ENCODE measurements around the gene C10orf71. TPM values are rescaled to one million over a fixed set of nuclear protein-coding genes. Genes with fewer than 3 reads are reported as not detected.

C10orf71 gene
- polyA plus RNA-seq, 1 donor from 2014 or later: not detected

GRCh38 chr10:49361178-49361554, 62.2 kb downstream of the C10orf71 start:
- Histone ChIP-seq H3K4me2 (ENCODE audit: low read length) (no peak overlapping the region), H3K27ac (ENCODE audit: low read length) (no peak overlapping the region), H3K36me3 (ENCODE audit: insufficient read depth, low read length) (no peaks in the 10 kb centered on the region), H2AFZ (ENCODE audit: low read depth, low read length) (no peak overlapping the region), H3K9me3 (ENCODE audit: low read length) (peaks cover 4% of the 10 kb centered on the region), H4K20me1 (ENCODE audit: insufficient read depth) (no peaks in the 10 kb centered on the region), H3K9me2 (ENCODE audit: insufficient read depth, low read length) (no peaks in the 10 kb centered on the region), H3K27me3 (ENCODE audit: insufficient read depth, low read depth, low read length) (no peaks in the 10 kb centered on the region), H3K79me2 (replicated peaks; ENCODE audit: insufficient read depth, low read length) (no peaks in the 10 kb centered on the region), H3K4me3 (ENCODE audit: low read length) (no peak overlapping the region), H3K9ac (ENCODE audit: low read length) (no peak overlapping the region), H3F3A (ENCODE audit: insufficient read depth, low read length, poor library complexity, severe bottlenecking) (no peaks in the 10 kb centered on the region)
- TF ChIP-seq MXI1 (conservative IDR thresholded peaks at IDR 0.05; ENCODE audit: poor library complexity, severe bottlenecking) (no peak), RAD21 (conservative IDR thresholded peaks at IDR 0.05) (no peak), SMC3 (conservative IDR thresholded peaks at IDR 0.05; ENCODE audit: poor library complexity) (no peak), REST (IDR thresholded peaks at IDR 0.05; ENCODE audit: borderline replicate concordance) (no peak), EP300 (conservative IDR thresholded peaks at IDR 0.05; ENCODE audit: poor library complexity, severe bottlenecking) (no peak), POLR2AphosphoS5 (IDR thresholded peaks at IDR 0.05) (no peak)

- no peaks in the 10 kb centered on the region for H3K9me2 ChIP-seq (ENCODE audit: insufficient read depth, low read length)
- no peak overlapping the region for H3K4me3 ChIP-seq (ENCODE audit: low read length)
- no peaks in the 10 kb centered on the region for H3F3A ChIP-seq (ENCODE audit: insufficient read depth, low read length, poor library complexity, severe bottlenecking)
- no peaks in the 10 kb centered on the region for H3K36me3 ChIP-seq (ENCODE audit: insufficient read depth, low read length)
- TF ChIP-seq REST (IDR thresholded peaks at IDR 0.05; ENCODE audit: borderline replicate concordance) (no peak), CTCF (IDR thresholded peaks at IDR 0.05; ENCODE audit: poor library complexity, severe bottlenecking) (no peak), POLR2AphosphoS5 (IDR thresholded peaks at IDR 0.05) (no peak), MXI1 (conservative IDR thresholded peaks at IDR 0.05; ENCODE audit: poor library complexity, severe bottlenecking) (no peak), EZH2 (IDR thresholded peaks at IDR 0.05; ENCODE audit: borderline replicate concordance, insufficient read depth, low read length, poor library complexity, severe bottlenecking) (no peak), SMC3 (conservative IDR thresholded peaks at IDR 0.05; ENCODE audit: poor library complexity) (no peak), RAD21 (conservative IDR thresholded peaks at IDR 0.05) (no peak), EP300 (conservative IDR thresholded peaks at IDR 0.05; ENCODE audit: poor library complexity, severe bottlenecking) (no peak), TAF1 (IDR thresholded peaks at IDR 0.05; ENCODE audit: low read depth) (no peak)
- no peaks in the 10 kb centered on the region for H3K27me3 ChIP-seq (ENCODE audit: insufficient read depth, low read depth, low read length)
- no peaks in the 10 kb centered on the region for H3K79me2 ChIP-seq (replicated peaks; ENCODE audit: insufficient read depth, low read length)
- no peak overlapping the region for H3K27ac ChIP-seq (ENCODE audit: low read length)
- H3K9me3 ChIP-seq (ENCODE audit: low read length): peaks cover 4% of the 10 kb centered on the region
- H4K20me1 ChIP-seq (ENCODE audit: insufficient read depth): no peaks in the 10 kb centered on the region
- no peak overlapping the region for H3K9ac ChIP-seq (ENCODE audit: low read length)
- H3K4me2 ChIP-seq (ENCODE audit: low read length): no peak overlapping the region
- no peak overlapping the region for H2AFZ ChIP-seq (ENCODE audit: low read depth, low read length)
Measured at GRCh38 chr10:49361735-49362568, 63.0 kb downstream of the C10orf71 start.

All from neural cell (in vitro differentiated cells).